ENCODE data around the gene UQCR11. TPM values are rescaled to one million over a fixed set of nuclear protein-coding genes. Genes with fewer than 3 reads are reported as not detected.

UQCR11 gene
- total and polyA plus RNA-seq, 2 of the 8 experiments (the other 6 are each of a cell fraction or from before 2014, with no cell fraction given): 162 to 171 TPM

DNA sequence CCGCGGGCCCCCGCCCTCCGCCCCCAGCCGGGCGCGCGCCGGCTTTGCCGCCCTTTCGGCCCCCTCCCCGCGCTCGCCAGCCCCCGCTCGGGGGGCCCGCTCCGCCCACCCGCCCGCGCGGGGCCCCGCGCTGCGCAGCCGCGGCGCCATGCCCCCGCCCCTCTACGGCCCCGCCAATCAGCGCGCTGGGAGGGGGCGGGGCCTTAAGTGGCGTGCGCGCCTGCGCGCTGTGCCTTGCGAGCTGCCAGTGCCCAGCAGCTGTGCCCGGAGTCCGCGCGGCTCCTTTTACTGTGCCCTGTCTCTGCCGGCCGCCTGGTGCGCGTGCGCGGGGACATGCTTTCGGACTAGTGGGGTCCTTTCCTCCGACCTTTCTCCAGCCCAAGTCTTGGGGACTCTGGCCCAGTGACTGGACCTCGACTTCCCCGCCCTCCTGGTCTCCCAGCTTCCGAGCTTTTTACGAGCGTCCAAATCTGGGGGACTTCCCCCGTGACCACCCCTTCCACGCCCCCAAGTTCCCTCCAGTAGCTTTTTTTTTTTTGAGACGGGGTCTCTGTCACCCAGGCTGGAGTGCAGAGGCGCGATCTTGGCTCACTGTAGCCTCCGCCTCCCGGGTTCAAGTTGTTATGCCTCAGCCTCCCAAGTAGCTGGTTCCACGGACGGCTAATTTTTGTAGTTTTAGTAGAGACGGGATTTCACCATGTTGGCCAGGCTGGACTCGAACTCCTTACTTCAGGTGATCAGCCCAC, 12.3 kb downstream of the UQCR11 start, which contains the start of gene MBD3 (continued):
- TF ChIP-seq TAF7 (optimal IDR thresholded peaks at IDR 0.05; ENCODE audit: borderline replicate concordance, low read depth, low read length): peak; percentile 13
- TF ChIP-seq CBX8 (IDR thresholded peaks at IDR 0.05; ENCODE audit: borderline replicate concordance, low read depth, low read length): no peak
- TF ChIP-seq POLR2AphosphoS5 (IDR thresholded peaks at IDR 0.05; ENCODE audit: low read depth, low read length): peak; percentile 44; the same call in 1 of the 2 replicates
- no peak for TF ChIP-seq KDM4A (IDR thresholded peaks at IDR 0.05; ENCODE audit: low read depth, low read length, severe bottlenecking)
- TF ChIP-seq, protein P1, sequence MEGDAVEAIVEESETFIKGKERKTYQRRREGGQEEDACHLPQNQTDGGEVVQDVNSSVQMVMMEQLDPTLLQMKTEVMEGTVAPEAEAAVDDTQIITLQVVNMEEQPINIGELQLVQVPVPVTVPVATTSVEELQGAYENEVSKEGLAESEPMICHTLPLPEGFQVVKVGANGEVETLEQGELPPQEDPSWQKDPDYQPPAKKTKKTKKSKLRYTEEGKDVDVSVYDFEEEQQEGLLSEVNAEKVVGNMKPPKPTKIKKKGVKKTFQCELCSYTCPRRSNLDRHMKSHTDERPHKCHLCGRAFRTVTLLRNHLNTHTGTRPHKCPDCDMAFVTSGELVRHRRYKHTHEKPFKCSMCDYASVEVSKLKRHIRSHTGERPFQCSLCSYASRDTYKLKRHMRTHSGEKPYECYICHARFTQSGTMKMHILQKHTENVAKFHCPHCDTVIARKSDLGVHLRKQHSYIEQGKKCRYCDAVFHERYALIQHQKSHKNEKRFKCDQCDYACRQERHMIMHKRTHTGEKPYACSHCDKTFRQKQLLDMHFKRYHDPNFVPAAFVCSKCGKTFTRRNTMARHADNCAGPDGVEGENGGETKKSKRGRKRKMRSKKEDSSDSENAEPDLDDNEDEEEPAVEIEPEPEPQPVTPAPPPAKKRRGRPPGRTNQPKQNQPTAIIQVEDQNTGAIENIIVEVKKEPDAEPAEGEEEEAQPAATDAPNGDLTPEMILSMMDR (IDR thresholded peaks at IDR 0.05; ENCODE audit: control extremely low read depth in 1 of 3, insufficient read depth in 1 of 3, low read depth in 1 of 3, low read length in 3 of 3): no peak
- TF ChIP-seq, protein P2, sequence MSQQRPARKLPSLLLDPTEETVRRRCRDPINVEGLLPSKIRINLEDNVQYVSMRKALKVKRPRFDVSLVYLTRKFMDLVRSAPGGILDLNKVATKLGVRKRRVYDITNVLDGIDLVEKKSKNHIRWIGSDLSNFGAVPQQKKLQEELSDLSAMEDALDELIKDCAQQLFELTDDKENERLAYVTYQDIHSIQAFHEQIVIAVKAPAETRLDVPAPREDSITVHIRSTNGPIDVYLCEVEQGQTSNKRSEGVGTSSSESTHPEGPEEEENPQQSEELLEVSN (IDR thresholded peaks at IDR 0.05): no peak; the same call in 1 of the 2 replicates
- TF ChIP-seq, protein P3, sequence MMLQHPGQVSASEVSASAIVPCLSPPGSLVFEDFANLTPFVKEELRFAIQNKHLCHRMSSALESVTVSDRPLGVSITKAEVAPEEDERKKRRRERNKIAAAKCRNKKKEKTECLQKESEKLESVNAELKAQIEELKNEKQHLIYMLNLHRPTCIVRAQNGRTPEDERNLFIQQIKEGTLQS (IDR thresholded peaks at IDR 0.05; ENCODE audit: insufficient read depth, low read depth, low read length): no peak
- TF ChIP-seq PHF8 (conservative IDR thresholded peaks at IDR 0.05; ENCODE audit: low read depth, low read length): 0 out of 2 replicates have a peak, but pooled peaks have one; percentile 5
- TF ChIP-seq RFX5 (IDR thresholded peaks at IDR 0.05; ENCODE audit: borderline replicate concordance, low read depth, low read length): no peak
- TF ChIP-seq CHD2 (IDR thresholded peaks at IDR 0.05; ENCODE audit: low read length): no peak
- TF ChIP-seq JUND (IDR thresholded peaks at IDR 0.05; ENCODE audit: low read length): peak; percentile 43; the same call in 1 of the 2 replicates
- no peak for TF ChIP-seq CBX5 (IDR thresholded peaks at IDR 0.05; ENCODE audit: low read depth, low read length)
- no peak for TF ChIP-seq KDM1A (IDR thresholded peaks at IDR 0.05; ENCODE audit: borderline replicate concordance, low read length)
- no peak for TF ChIP-seq GTF2F1 (IDR thresholded peaks at IDR 0.05; ENCODE audit: borderline replicate concordance, low read depth, low read length)
- no peak for TF ChIP-seq FOSL1 (IDR thresholded peaks at IDR 0.05; ENCODE audit: insufficient read depth, low read depth, low read length)
- peak; percentile 81 for TF ChIP-seq NRF1 (IDR thresholded peaks at IDR 0.05; ENCODE audit: low read depth, low read length)
- no peak for TF ChIP-seq USF2 (IDR thresholded peaks at IDR 0.05; ENCODE audit: low read length)
